DMS153 (cell line): ENCODE results near the gene FOCAD.
"Not testable (repeated sequence)": the region's sequence is repeated elsewhere in the genome, so short reads cannot be mapped to it uniquely, and the experiment has no call there.

Experiments used
- DNase-seq: peaks from one replicate; lab custom pipeline; 2025; lab: John Stamatoyannopoulos, UW

The FOCAD gene

GRCh38 chr9:20973246-20973947 lies 289.3 kb downstream of the FOCAD start:
- not testable (repeated sequence) for DNase-seq

- DNase-seq: not testable (repeated sequence)
Measured at GRCh38 chr9:20974191-20974938, 290.3 kb downstream of the FOCAD start.

GRCh38 chr9:20978249-20978648 lies 294.2 kb downstream of the FOCAD start:
- DNase-seq: no peak

GRCh38 chr9:20980832-20981455 lies 296.9 kb downstream of the FOCAD start:
- DNase-seq: no peak

- no peak for DNase-seq
Measured at GRCh38 chr9:20981486-20981885, 297.4 kb downstream of the FOCAD start.

GRCh38 chr9:20984506-20984905 lies 300.4 kb downstream of the FOCAD start:
- DNase-seq: no peak

GRCh38 chr9:20985851-20986600 lies 302.0 kb downstream of the FOCAD start:
- no peak for DNase-seq

GRCh38 chr9:20987521-20987920 lies 303.5 kb downstream of the FOCAD start:
- no peak for DNase-seq

GRCh38 chr9:20988061-20988460 lies 304.0 kb downstream of the FOCAD start:
- no peak for DNase-seq

GRCh38 chr9:20988671-20989315 lies 304.7 kb downstream of the FOCAD start:
- DNase-seq: no peak

GRCh38 chr9:20989923-20990341 lies 305.9 kb downstream of the FOCAD start:
- no peak for DNase-seq

GRCh38 chr9:20990867-20991266 lies 306.8 kb downstream of the FOCAD start:
- DNase-seq: no peak

- DNase-seq: no peak
Measured at GRCh38 chr9:20994486-20994885, 310.4 kb downstream of the FOCAD start.

- no peak for DNase-seq
Measured at GRCh38 chr9:20995616-20996015, 311.6 kb downstream of the FOCAD start.

- DNase-seq: no peak
Measured at GRCh38 chr9:20996809-20997208, 312.8 kb downstream of the FOCAD start.

- no peak for DNase-seq
Measured at GRCh38 chr9:20997503-20998076, 313.5 kb downstream of the FOCAD start.

- no peak for DNase-seq
Measured at GRCh38 chr9:21001581-21001980, 317.5 kb downstream of the FOCAD start.

- peak; percentile 31 for DNase-seq
Measured at GRCh38 chr9:21002040-21002439, 318.0 kb downstream of the FOCAD start.

- no peak for DNase-seq
Measured at GRCh38 chr9:21015129-21015815, 331.2 kb downstream of the FOCAD start.

GRCh38 chr9:21015995-21016394 lies 331.9 kb downstream of the FOCAD start:
- DNase-seq: no peak
